Stimulated activated CD4-positive, alpha-beta T cell treated with anti-CD3 and anti-CD28 coated beads, Interleukin-12 subunit alpha, Interleukin-12 subunit beta, amount 100 ng/mL, for 48 hours (primary cell): ENCODE data around the gene REG3G.

Experiments
- DNase-seq, 3 donors: peaks; one replicate each; pipeline ENCODE4 v3.0.0-alpha.2; 2020; ENCODE audit warnings: low read depth in 2 of 3, low spot score in 1 of 3

Gene REG3G

DNA sequence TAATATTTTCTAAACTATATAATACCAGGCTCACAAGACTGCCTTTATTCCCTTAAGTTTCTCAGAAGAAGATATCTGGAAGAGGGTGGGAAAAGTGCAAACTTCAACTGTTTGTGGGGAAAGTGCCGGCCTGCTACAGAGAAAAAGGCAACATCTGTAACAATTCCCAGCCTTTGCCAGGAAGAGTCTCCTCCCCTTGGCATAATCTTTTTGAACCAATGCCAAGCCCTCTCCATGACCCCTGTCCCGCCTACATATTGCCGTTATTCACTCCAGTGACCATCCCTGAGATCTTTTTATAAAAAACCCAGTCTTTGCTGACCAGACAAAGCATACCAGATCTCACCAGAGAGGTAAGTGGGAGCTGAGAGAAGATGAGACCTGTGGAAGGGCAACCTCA is at the start of gene REG3G:
Gene REG3G (plus strand): TSS at position 282 of the 400 bp plus-strand sequence. CDS start 392 bp downstream, outside the sequence.
- no peak for DNase-seq

DNA sequence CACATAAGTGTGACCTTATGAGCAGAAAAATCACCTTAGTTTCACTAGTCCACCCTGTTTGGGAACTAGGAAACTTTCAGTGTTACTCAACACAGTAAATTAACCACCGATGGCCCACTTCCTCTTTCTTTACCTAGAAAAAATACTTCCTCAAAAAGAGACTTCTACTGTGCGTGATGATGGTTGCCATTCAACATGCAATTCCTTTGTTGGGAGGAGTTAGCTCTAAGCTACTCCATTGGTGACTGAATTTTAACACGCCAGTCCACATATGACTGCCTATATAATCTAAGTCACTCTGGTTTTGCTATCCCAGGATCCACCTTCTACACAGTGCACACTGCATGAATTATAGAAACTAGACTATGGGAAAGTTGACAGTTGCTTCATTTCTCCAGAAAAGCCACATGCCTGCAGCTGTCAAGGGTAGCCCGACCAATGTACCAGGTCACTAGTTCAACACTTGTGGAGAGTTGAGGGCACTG is 47.8 kb upstream of the REG3G start:
- no peak for DNase-seq

- DNase-seq: no peak
Measured at GRCh38 chr2:78978340-78978739, 47.2 kb upstream of the REG3G start.

DNA sequence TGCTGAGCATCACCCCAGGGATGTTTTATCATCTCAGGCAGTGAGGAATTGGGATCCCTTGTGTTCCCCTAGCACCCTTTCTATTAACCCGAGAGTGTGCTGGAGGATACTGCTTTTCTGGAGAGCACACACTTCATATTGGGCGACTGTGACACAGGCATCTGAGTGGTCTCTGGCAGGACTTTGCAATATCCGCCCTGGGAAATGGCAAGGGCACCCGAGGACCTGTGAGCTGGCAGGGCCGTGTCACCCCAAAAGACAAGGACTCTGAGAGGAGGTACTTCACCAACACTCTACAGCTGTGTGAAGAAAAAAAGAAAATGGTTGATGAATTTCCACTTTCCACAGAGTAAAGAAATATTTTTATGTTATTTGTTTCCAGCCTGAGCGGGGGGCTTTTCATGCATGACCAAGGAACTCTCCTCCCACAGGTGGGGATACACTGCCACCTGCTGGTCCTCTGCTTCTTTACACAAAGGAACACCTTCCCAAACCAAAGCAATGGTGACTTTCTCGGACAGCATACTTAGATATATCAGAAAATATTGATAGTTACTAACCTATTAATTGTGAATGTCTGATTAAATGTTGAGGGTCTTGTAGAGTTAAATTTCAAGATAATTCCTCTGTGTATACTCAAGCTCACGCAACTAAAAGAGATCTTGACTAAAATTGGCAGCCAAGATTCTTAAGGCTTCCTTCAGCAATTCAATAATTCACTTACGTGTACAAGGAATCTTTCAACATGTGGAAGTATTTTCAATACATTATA is 45.9 kb upstream of the REG3G start:
- DNase-seq: peak in 1 of 3 donors; percentile 2

DNA sequence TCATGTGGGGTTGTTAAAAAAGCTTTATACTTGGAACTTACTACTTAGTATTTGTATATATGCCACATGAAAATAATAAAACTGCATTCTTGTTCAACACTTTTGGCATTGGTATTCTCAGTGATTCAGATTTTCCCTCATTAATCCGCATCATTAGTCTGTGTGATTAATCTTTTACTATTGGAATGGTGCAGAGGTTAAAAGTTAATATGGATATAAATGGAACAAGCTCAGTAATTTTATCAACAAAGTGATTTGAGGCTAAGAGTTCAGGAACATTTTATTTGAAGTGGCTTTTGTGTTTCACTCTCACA is 45.4 kb upstream of the REG3G start:
- DNase-seq: no peak

DNA sequence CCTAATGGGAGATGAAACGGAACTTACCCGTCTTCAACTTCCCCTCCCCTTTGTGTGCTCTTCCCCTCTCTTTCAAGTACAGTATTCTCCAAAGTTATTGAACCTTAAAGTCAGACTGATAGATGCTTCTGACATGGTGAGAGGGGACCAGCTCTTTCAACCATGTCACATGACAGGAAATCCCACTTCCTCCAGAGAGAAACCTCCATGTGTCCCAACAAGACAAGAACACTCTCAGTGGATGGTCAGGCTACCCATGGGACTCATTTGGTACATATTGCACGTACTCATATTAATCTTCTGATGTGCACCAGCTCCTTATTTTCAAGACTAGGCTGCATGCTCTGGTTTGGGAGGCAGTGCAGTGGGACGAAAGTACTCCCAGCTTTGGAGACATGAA is 44.6 kb upstream of the REG3G start:
- no peak for DNase-seq

- DNase-seq: no peak
Measured at GRCh38 chr2:78982638-78983330, 42.7 kb upstream of the REG3G start.

DNA sequence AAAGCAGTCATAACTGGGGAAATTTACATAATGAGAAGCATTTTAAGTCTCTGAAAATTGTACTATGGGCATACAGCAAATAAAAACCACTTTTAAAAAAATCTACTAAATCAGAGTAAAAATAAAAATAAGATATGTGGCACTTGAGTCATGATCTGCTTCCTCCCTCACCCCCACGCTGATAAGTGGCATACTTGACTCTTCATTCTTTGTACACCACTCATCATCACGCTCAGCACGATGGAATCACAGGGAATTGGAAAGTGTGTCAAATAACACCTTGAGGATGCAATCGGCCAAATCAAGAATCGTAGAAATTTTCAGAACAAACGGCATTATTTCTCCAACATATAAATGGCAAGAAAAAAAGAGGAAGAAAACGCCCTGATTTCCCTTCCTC is 41.1 kb upstream of the REG3G start:
- no peak for DNase-seq

- DNase-seq: no peak
Measured at GRCh38 chr2:78985558-78985957, 39.9 kb upstream of the REG3G start.

DNA sequence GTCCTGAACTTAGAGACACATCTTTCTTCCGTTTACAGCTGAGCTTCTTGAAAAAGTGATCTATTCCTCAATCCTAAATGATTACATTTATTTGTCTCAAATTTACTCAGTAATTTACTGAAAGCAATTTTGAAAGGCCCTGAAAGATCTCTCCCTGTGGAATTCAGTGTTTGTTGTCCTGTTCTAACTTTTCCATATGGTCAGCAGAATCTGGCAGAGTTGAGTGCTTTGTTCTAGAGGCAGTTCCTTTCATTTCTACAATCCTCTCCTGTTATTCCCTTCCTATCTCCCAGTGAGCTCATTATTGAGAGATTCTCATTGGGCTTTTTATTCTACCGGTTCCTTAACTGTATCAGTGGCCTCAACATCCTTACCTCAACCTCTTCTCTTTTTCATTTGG is 36.5 kb upstream of the REG3G start:
- no peak for DNase-seq

DNA sequence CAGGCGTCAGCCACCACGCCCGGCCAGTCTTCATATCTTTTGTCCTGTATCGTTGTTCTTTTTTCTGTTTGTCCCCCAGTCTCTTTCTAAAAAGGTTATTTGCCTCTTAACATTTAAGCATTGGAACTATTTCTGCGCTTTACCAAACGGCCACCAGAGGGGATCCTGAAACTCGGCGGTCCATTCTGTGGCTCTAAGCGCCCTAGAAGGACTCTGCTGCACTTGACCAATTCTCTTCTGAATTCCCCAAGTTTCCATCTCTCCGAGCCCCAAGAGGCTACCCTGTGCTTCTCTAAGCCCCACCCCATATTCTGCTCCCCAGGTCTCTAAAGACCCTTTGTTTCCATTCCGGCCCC is 33.1 kb upstream of the REG3G start:
- DNase-seq: no peak

DNA sequence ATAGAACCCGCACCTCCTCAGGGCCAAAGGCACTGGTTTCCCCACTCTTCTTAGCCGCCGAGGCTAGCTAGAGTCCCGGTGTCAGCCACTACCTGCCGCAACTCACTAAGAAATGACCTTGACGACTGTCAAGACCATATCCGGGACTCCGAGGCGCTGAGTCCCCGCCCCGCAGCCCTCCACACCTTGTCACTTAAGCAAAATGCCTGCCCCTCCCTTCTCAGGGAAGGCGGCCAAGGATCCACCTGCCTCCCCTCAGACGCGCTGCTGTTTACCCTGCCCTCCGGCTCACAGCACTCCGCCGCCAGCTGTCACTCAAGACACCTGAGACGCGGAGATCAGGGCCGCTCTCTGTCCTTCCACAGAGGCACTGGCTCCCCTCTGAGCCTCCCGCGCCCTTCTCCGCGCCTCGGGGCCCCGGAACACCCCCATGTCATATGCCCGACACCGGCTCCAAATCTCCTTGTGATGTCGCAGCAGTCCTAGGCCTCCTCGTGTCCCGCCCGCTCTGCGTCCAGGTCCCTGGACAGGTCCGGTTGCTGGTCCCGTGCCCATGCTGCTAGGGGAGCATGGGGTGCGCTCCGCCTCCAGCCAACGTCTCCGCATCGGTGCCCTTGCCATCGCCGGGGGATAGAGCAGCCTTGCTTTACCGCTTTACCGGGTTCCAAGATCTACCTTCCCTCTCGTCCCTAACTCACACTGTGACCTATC is 32.5 kb upstream of the REG3G start:
- DNase-seq: no peak

DNA sequence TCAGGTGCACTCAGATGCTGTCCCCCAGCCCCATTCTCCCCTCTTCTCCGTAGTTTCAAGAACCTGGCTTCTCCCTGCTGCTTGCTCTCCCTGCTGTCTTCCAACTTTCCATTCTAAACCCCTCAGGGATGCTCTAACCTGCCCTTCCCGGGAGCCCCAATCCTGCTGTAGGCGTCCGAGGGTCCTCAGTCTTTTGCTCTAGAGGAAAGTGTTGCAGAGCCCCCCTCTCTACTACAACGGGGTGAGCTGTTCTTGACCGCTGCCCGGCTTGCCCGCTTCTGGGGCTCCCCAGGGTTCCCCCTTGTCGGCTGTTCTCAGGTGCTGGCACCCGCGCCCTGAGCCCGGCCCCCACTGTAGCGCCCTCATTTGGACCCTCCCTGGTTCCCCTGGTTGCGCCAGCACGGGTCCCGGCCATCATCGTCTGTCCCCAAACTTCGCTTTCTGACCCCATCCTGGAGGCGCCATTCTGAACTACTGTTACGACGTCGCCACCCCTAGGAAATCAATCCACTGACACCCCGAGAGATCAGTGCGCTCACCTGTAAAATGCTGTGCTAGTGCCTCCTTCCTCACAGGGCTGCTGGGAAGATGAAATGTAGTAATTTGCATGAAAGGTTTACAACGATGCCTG is 31.9 kb upstream of the REG3G start:
- no peak for DNase-seq

DNA sequence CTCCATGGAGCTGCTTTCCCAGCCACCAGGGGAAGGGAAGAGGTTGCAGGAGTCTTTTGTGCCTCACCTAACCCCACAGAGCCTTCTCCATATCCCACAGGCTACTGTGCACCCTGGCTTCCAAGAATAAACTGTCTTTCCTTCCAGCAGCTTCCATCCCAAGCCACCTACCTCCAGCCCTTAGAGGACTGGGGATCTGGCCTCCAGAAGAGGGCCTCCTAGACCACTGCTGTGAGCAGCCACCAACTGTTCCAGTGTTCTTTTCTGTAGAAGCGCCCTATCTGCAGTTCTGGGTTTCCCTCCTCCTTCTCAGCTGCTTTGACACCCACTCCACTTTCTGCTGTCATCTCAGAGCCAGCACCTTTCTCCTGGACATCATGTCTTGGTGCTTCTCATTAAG is 30.7 kb upstream of the REG3G start:
- no peak for DNase-seq

DNA sequence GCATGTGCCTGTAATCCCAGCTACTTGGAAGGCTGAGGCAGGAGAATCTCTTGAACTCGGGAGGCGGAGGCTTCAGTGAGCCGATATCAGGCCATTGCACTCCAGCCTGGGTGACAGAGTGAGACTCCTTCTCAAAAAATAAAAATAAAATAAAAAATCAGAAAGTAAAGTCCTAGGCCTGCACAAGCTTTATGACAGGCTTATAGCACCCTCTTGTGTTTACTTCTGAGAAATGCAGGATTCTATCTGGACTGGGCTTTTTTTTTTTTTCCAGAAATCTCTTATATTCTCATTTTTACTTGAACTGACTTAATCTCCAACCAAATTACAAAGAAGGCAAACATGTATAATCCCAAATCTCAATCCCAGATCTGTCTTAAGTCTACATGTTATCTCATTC is 26.1 kb upstream of the REG3G start:
- DNase-seq: no peak

- DNase-seq: no peak
Measured at GRCh38 chr2:79000008-79000576, 25.4 kb upstream of the REG3G start.

GRCh38 chr2:79001285-79001684 is 24.2 kb upstream of the REG3G start:
- no peak for DNase-seq

- no peak for DNase-seq
Measured at GRCh38 chr2:79004680-79005079, 20.8 kb upstream of the REG3G start.

DNA sequence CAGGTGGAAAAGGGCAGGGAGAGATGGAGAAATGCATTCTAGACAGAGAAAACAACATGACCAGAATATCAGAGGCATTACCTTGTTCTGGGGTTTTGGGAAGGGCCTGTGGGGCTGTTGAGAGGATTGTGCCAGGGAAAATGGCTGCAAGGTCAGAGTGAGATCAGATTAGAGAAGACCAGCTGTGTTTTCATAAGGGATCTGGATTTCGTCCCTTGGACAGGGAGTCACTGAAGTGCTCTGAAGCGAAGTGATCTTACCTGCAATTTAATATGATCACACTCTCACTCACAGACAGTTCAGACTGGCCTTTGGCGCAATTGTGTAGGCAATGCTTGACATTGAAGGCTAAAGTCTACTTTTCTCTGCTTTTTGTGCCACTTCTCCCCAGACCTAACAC is 20.3 kb upstream of the REG3G start:
- DNase-seq: no peak

DNA sequence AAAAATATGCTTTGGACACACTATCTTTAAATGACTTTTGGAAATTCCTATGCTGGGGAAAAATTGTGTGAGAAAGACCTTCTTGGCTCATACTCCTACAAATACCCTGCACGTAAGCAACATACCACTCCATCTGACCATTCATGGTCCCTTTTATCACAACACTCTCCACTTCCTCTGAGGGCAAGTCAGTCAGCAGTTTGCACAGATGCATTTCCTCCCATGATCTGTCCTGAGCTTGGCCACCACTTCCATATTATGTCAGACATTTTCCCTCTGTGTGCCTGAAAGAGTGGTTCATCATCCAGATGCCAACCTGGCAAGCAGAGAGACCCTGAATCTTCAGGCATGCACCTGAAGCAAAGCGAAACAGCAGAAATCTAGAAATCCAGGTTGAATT is 16.1 kb upstream of the REG3G start:
- DNase-seq: no peak

DNA sequence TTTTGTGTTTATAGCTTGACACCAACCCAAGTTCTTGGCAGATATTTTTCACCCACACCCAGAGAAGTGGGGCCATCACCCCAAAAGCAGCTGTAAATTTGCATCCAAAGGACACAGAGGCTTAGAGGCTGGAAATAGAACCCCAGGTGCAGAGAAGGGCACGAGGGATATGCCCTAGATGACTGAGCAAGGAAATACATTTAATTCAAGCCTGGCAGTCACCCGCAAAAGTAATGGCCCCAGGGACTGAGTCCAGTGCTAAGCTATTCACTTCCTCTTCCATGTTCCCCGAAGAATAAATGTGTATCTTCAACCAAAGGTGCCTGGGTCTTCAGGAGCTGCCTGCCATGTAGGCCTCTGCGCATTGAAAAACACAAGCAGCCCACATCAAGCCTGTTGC is 14.0 kb upstream of the REG3G start:
- no peak for DNase-seq
